HEK293T (cell line): Measurements from ENCODE around the gene MPRIP.

Experiments used
- ARNT ChIP-seq: fragments of 450-650 bp; IDR thresholded peaks from 2 replicates; pipeline ENCODE4 v1.6.1; 2017; ENCODE audit warnings: mild to moderate bottlenecking
- BHLHE40 ChIP-seq: fragments of 450-650 bp; IDR thresholded peaks from 2 replicates; pipeline ENCODE4 v1.6.1; 2016; ENCODE audit warnings: mild to moderate bottlenecking, moderate library complexity, borderline replicate concordance
- CTBP1 ChIP-seq: fragments of 450-650 bp; IDR thresholded peaks from 2 replicates; pipeline ENCODE4 v1.6.1; 2016; ENCODE audit warnings: borderline replicate concordance
- FOXM1 ChIP-seq: fragments of 450-650 bp; IDR thresholded peaks from 2 replicates; pipeline ENCODE4 v1.6.1; 2017; ENCODE audit warnings: mild to moderate bottlenecking, borderline replicate concordance
- HDGF ChIP-seq: fragments of 450-650 bp; IDR thresholded peaks from 2 replicates; pipeline ENCODE4 v1.6.1; 2017; ENCODE audit warnings: antibody characterized with exemption, borderline replicate concordance
- LEF1 ChIP-seq: fragments of 450-650 bp; IDR thresholded peaks from 2 replicates; pipeline ENCODE4 v1.6.1; 2017; ENCODE audit warnings: mild to moderate bottlenecking, borderline replicate concordance
- SP1 ChIP-seq: fragments of 450-650 bp; IDR thresholded peaks from 2 replicates; pipeline ENCODE4 v1.6.1; 2017
- TARDBP ChIP-seq: fragments of 450-650 bp; IDR thresholded peaks from 2 replicates; pipeline ENCODE4 v1.6.1; 2016
- ZNF384 ChIP-seq: fragments of 450-650 bp; IDR thresholded peaks from 2 replicates; pipeline ENCODE4 v1.6.1; 2016
- TF ChIP-seq, protein P1 (sequence below): fragments of 450-650 bp; IDR thresholded peaks from 2 replicates; pipeline ENCODE4 v1.6.1; 2016

DNA sequence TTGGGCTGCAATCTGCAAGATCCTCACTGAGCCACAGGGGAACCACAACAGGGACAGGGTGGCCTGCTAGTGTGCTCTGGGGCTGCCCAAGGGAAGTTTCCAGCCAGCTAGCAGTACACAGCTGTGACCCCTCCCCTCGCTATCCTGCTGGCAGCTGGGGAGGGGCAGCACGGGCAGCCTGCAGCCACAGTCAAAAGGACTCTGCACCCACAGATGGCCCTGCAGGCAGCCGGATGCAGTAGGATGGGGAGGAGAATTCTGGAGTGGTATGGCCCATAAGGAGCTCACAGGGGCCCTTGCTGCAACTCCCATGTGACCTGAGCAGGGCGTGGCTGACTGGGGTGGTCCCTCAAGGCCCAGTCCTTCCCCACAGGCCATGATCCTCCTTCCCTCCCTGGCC lies 89.6 kb downstream of the MPRIP start:
- no peak for TF ChIP-seq TARDBP
- TF ChIP-seq BHLHE40: no peak
- TF ChIP-seq FOXM1: no peak
- TF ChIP-seq HDGF: no peak
- no peak for TF ChIP-seq LEF1
- TF ChIP-seq CTBP1: no peak
- TF ChIP-seq ARNT: no peak
- TF ChIP-seq SP1: no peak
- TF ChIP-seq ZNF384: no peak
- TF ChIP-seq, protein P1, sequence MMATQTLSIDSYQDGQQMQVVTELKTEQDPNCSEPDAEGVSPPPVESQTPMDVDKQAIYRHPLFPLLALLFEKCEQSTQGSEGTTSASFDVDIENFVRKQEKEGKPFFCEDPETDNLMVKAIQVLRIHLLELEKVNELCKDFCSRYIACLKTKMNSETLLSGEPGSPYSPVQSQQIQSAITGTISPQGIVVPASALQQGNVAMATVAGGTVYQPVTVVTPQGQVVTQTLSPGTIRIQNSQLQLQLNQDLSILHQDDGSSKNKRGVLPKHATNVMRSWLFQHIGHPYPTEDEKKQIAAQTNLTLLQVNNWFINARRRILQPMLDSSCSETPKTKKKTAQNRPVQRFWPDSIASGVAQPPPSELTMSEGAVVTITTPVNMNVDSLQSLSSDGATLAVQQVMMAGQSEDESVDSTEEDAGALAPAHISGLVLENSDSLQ: no peak
